Cardiac muscle cell (in vitro differentiated cells and primary cell): Measurements from ENCODE around the gene SUSD4. TPM values are rescaled to one million over a fixed set of nuclear protein-coding genes. Genes with fewer than 3 reads are reported as not detected.

ENCODE experiments used
- DNase-seq, 2 donors: peaks; one replicate each; pipeline versions ENCODE4 v3.0.0 to v3.0.0-alpha.2; 2010 to 2017; ENCODE audit warnings: low read depth in 1 of 2, low spot score in 1 of 2
- H3K27ac ChIP-seq: fragments of 200-600 bp; sonication (generic); 2 replicates; pipeline ENCODE4 v1.5.1; 2016
- H3K27me3 ChIP-seq: fragments of 200-600 bp; sonication (generic); 2 replicates; pipeline ENCODE4 v1.6.0; 2016; ENCODE audit warnings: control low read depth
- H3K36me3 ChIP-seq: fragments of 200-600 bp; sonication (generic); 2 replicates; pipeline ENCODE4 v1.5.1; 2016; ENCODE audit warnings: control low read depth
- H3K4me1 ChIP-seq: fragments of 200-600 bp; sonication (generic); 2 replicates; pipeline ENCODE4 v1.8.1; 2017; ENCODE audit warnings: low read depth, mild to moderate bottlenecking, mixed run types
- H3K4me3 ChIP-seq: fragments of 200-600 bp; sonication (generic); 2 replicates; pipeline ENCODE4 v1.5.1; 2016; ENCODE audit warnings: mild to moderate bottlenecking
- H3K9me3 ChIP-seq: fragments of 200-600 bp; sonication (generic); 2 replicates; pipeline ENCODE4 v1.5.1; 2017; ENCODE audit warnings: low read depth, mild to moderate bottlenecking, control low read depth
- polyA plus RNA-seq: library from polyadenylated mRNA; unstranded; fragments of >200 nt; fragmentation: Nextera tagmentation; extraction: Ambion mirVana; gene quantifications from 2 replicates; pipeline ENCODE4 v1.2.1, GENCODE V29; 2016
- total RNA-seq: library from RNA; depleted of rRNA; stranded (reverse); fragments of >200 nt; gene quantifications from 2 replicates; pipeline ENCODE4 v1.2.3, GENCODE V29; 2016
- TF ChIP-seq, protein P1 (sequence below): IDR thresholded peaks from 2 replicates; pipeline ENCODE4 v1.5.1; 2012; ENCODE audit warnings: low read depth, mild to moderate bottlenecking, low read length

Gene SUSD4
- total and polyA plus RNA-seq, 2 experiments from 2014 or later = 20.9 to 31.6 TPM

- Histone ChIP-seq H3K27me3 (no peaks in the 10 kb centered on the region), H3K9me3 (no peaks in the 10 kb centered on the region), H3K4me3 (no peak overlapping the region), H3K27ac (no peak overlapping the region), H3K36me3 (no peaks in the 10 kb centered on the region), H3K4me1 (peaks cover 8% of the 10 kb centered on the region)
- TF ChIP-seq, protein P1, sequence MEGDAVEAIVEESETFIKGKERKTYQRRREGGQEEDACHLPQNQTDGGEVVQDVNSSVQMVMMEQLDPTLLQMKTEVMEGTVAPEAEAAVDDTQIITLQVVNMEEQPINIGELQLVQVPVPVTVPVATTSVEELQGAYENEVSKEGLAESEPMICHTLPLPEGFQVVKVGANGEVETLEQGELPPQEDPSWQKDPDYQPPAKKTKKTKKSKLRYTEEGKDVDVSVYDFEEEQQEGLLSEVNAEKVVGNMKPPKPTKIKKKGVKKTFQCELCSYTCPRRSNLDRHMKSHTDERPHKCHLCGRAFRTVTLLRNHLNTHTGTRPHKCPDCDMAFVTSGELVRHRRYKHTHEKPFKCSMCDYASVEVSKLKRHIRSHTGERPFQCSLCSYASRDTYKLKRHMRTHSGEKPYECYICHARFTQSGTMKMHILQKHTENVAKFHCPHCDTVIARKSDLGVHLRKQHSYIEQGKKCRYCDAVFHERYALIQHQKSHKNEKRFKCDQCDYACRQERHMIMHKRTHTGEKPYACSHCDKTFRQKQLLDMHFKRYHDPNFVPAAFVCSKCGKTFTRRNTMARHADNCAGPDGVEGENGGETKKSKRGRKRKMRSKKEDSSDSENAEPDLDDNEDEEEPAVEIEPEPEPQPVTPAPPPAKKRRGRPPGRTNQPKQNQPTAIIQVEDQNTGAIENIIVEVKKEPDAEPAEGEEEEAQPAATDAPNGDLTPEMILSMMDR = no peak
- peak in 1 of 2 donors; percentile 9 for DNase-seq
Measured at GRCh38 chr1:223207293-223208066, 156.5 kb downstream of the SUSD4 start.

GRCh38 chr1:223204424-223204823 is 159.6 kb downstream of the SUSD4 start:
- Histone ChIP-seq H3K27ac (no peak overlapping the region), H3K4me1 (peaks cover 4% of the 10 kb centered on the region), H3K27me3 (no peaks in the 10 kb centered on the region), H3K36me3 (no peaks in the 10 kb centered on the region), H3K4me3 (no peak overlapping the region), H3K9me3 (no peaks in the 10 kb centered on the region)
- TF ChIP-seq, protein P1 = no peak
- no peak for DNase-seq

- H3K27ac ChIP-seq = no peak overlapping the region
Measured at GRCh38 chr1:223203694-223204093, 160.3 kb downstream of the SUSD4 start.

GRCh38 chr1:223203034-223203408 is 161.0 kb downstream of the SUSD4 start:
- Histone ChIP-seq H3K36me3 (no peaks in the 10 kb centered on the region), H3K27me3 (no peaks in the 10 kb centered on the region), H3K4me1 (no peaks in the 10 kb centered on the region), H3K4me3 (no peak overlapping the region), H3K9me3 (no peaks in the 10 kb centered on the region), H3K27ac (no peak overlapping the region)
- TF ChIP-seq, protein P1 = no peak
- DNase-seq = no peak

More at GRCh38 chr1:223203694-223204093, 160.3 kb downstream of the SUSD4 start:
- no peak for DNase-seq
- TF ChIP-seq, protein P1 = no peak
- Histone ChIP-seq H3K4me3 (no peak overlapping the region), H3K27me3 (no peaks in the 10 kb centered on the region), H3K9me3 (no peaks in the 10 kb centered on the region), H3K36me3 (no peaks in the 10 kb centered on the region), H3K4me1 (no peaks in the 10 kb centered on the region)

- Histone ChIP-seq H3K27ac (no peak overlapping the region), H3K9me3 (no peaks in the 10 kb centered on the region), H3K36me3 (no peaks in the 10 kb centered on the region), H3K4me3 (no peak overlapping the region), H3K27me3 (no peaks in the 10 kb centered on the region), H3K4me1 (no peaks in the 10 kb centered on the region)
- TF ChIP-seq, protein P1 = no peak
- DNase-seq = no peak
Measured at GRCh38 chr1:223202376-223203033, 161.5 kb downstream of the SUSD4 start.
